GM10266 (cell line): ENCODE data around the gene LTBP2.

ENCODE experiments used
- DNase-seq: peaks from one replicate; pipeline ENCODE4 v3.0.0; 2012; ENCODE audit errors: extremely low spot score
- CTCF ChIP-seq: IDR thresholded peaks from 2 replicates; pipeline ENCODE4 v1.5.1; 2012; ENCODE audit warnings: mild to moderate bottlenecking, low read depth; ENCODE audit not compliant: control insufficient read depth, insufficient read depth; ENCODE audit errors: missing control alignments

Gene LTBP2

GRCh38 chr14:74567646-74568379, 44.2 kb downstream of the LTBP2 start:
- TF ChIP-seq CTCF: no peak
- DNase-seq: no peak

GRCh38 chr14:74567219-74567618, 44.8 kb downstream of the LTBP2 start:
- no peak for TF ChIP-seq CTCF

GRCh38 chr14:74566174-74567141, 45.6 kb downstream of the LTBP2 start:
- no peak for DNase-seq
- TF ChIP-seq CTCF: no peak

More at GRCh38 chr14:74567219-74567618, 44.8 kb downstream of the LTBP2 start:
- no peak for DNase-seq

GRCh38 chr14:74563586-74564159, 48.4 kb downstream of the LTBP2 start:
- no peak for TF ChIP-seq CTCF
- DNase-seq: no peak

- no peak for DNase-seq
- TF ChIP-seq CTCF: no peak
Measured at GRCh38 chr14:74563233-74563585, 48.8 kb downstream of the LTBP2 start.

GRCh38 chr14:74562515-74563232, 49.4 kb downstream of the LTBP2 start:
- DNase-seq: no peak

More at GRCh38 chr14:74562515-74563232, 49.4 kb downstream of the LTBP2 start:
- TF ChIP-seq CTCF: no peak
